Body of pancreas (tissue), 4 donors: ENCODE results near the gene METTL1.

Experiments
- CTCF ChIP-seq, 7 experiments: fragments of 450-650 bp in 4 of 7; fragments of 200-600 bp in 3 of 7; sonication (generic) in 3 of 7; IDR thresholded peaks; one replicate each; pipeline ENCODE4 v1.5.1; 2016 to 2019; ENCODE audit warnings: antibody characterized with exemption in 7 of 7
- POLR2A ChIP-seq, 3 donors: fragments of 450-650 bp; IDR thresholded peaks; one replicate each; pipeline ENCODE4 v1.6.1; 2016; ENCODE audit warnings: antibody characterized with exemption in 3 of 3, mild to moderate bottlenecking in 2 of 3

- TF ChIP-seq CTCF (IDR thresholded peaks at IDR 0.05) (no peak), POLR2A (IDR thresholded peaks at IDR 0.05) (no peak)
Observed at GRCh38 chr12:57806677-57807076, 34.8 kb upstream of the METTL1 start.
